Activated effector memory CD4-positive, alpha-beta T cell treated with Interleukin-2 at 50 U/mL for 16 hours (primary cell): Measurements from ENCODE around the gene SPOCK1.
"Not testable (repeated sequence)": the region's sequence is repeated elsewhere in the genome, so short reads cannot be mapped to it uniquely, and the experiment has no call there.

Source experiments
- DNase-seq: peaks from one replicate; pipeline ENCODE4 v3.0.0-alpha.2; 2020

Gene SPOCK1

GRCh38 chr5:137259115-137259514 is 240.0 kb downstream of the SPOCK1 start:
- not testable (repeated sequence) for DNase-seq

GRCh38 chr5:137254119-137255090 is 244.7 kb downstream of the SPOCK1 start:
- DNase-seq, result no peak

DNA sequence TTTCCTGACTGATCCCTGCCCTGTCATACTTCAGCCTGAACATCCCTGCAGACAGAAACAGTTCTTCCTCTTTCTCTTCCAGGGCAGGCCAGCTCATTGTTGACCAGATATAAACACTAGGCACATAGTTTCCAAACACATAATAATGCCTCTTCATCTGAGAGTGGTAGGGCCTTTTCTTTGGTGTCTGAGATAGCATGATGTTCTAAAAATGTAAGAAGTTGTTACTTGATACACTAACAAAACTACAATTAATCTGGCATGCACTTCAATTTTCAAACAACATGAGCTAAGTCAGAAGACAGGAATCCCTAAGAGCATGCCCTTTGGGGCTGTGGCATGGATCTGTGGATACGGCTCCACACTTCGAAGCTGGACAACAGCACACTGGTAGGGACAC is 246.6 kb downstream of the SPOCK1 start:
- DNase-seq, result no peak

GRCh38 chr5:137250421-137250820 is 248.7 kb downstream of the SPOCK1 start:
- no peak for DNase-seq

DNA sequence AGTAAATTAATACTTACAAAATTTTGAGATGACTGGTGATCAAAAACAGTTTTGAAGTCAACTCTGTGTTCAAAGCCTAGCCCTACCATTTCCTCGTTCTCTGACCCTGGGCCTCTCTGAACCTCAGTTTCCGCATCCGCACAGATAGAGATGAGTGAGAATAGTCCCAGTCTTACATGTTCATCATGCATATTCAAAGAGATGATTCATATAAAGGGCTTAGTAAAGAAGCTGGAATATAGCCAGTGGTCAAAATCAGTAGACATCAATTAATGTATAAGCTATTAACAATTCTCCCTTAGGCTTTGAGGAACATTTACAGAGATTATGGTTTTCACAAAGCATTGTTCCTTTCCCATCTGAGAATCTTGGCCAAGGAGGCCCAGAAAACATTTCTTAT is 250.6 kb downstream of the SPOCK1 start:
- DNase-seq, result no peak

DNA sequence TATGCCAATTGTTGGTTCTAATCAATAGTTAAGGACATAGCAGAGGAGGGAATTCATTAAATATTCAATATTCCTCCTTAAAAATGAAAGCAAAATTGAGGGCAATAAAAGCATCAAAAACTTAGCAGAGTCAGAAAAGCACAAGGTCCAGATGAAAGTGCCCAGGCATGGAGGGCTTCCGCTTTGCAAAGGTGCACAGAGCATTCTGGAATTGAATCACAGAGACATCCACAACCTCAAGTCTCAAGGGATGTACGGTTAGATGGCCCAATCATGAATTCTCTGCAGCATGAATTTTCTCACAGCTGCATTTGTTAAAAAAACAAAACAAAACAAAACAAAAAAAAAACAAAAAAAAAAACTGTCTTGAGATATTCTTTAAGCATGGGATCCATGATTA is 253.7 kb downstream of the SPOCK1 start:
- no peak for DNase-seq

DNA sequence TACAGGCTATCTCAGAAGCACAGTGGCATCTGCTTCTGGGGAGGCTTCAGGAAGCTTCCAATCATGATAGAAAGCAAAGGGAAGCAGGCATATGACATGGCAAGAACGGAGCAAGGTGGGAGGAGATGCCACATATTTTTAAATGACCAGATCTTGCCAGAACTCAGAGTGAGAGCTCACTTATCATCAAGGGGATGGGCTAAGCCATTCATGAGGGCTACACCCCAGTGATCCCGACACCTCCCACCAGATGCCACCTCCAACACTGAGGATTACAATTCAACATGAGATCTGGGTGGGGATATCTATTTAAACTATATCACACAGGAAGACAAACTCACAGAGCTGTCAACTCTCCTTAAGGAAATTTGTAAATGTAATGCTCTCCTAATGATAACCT is 258.8 kb downstream of the SPOCK1 start:
- no peak for DNase-seq

- DNase-seq, result no peak
Measured at GRCh38 chr5:137236849-137237507, 262.1 kb downstream of the SPOCK1 start.

DNA sequence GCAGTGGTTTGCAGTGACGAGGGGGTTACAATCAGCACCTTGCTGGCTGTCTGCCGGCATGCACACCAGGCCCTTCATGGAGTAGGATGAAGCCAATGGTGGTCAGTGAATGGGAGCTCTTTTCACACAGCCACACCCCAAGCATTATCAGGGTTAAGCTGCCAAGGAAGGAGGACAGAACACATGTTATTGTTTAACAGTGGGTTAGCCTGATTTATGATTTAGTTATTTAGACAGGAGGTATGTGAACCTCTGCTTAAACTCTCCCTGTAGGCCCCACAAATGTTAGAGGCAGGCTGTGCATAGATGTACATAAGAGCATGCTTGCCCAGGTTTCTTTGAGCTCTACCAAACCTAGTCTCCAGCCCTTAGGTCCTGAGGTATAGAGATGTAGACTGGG is 262.9 kb downstream of the SPOCK1 start:
- DNase-seq, result no peak

DNA sequence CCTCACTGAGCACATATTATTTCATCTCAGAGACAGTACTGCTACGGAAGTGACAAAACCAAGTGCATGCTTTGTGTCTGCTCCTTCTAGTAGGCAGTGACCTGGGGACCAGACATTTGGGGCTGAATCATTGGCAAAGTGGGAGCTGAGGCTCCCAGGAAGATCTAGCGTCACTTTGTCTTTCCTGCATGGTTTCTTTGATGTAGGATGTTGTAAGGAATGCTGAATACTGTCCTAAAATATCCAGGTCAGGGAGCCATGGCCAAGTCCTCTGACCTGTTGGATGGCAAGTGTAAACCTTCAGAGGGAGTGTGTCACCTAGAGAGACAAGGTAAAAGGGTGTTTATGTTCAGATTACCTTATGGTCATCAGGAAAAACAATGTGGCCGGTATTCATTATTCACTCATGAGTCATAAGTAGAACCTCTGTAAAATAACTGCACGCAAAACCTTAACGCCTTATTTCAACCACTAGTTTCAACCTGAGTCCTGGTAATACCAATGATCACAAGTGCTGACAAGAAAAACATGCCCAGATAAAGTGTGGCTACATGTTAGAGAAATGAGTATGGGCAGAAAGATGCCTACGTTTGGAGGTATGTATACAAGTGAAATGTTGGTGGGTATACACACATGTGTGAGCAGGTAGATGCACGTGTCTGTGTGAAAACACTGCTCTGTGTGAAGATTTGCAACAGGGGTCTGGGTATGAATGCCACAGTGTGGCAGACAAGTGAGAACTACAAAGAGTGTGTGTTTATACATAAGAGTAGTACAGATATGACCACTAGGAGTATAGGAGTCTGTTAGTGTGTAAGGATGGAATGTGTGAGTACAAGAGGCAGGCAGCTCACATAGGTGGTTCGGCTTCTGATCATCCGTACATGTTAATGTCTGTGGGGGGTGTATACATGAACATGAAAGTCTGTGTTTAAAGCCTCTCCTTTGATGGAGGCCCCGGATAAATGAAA is 263.9 kb downstream of the SPOCK1 start:
- no peak for DNase-seq

DNA sequence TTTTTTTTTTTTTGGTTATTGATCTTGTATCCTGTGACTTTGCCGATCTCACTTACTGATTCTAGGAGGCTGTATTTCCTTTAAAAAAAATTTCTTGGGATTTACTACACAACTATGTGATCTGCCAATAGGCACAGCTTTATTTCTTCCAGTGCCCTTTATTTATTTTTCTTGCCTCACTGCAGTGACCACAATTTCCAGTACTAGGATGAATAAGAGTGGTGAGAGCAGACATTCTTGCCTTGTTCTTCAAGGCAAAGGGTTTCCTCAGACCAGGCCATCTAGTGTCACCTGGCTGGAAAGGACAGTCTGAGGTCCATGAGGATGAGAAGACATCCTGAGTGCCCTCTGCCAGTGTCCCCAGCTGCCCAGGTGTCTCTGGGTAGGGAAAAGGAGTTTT is 265.4 kb downstream of the SPOCK1 start:
- DNase-seq, result no peak

DNA sequence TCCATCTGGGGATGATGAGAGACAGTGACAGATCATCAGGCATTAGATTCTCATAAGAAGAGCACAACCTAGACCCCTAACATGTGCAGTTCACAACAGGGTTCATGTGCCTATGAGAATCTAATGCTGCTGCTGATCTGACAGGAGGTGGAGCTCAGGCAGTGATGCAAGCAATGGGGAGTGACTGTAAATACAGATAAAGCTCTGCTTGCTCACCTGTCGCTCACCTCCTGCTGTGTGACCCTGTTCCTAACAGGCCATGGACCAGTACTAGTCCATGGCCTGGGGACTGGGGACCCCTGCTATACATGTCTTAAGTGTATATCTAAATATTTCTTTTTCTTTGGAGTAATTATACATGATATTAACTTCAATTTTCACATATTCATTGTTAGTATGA is 265.8 kb downstream of the SPOCK1 start:
- DNase-seq, result not testable (repeated sequence)

- no peak for DNase-seq
Measured at GRCh38 chr5:137231540-137231939, 267.6 kb downstream of the SPOCK1 start.

- DNase-seq, result no peak
Measured at GRCh38 chr5:137228816-137229215, 270.3 kb downstream of the SPOCK1 start.

DNA sequence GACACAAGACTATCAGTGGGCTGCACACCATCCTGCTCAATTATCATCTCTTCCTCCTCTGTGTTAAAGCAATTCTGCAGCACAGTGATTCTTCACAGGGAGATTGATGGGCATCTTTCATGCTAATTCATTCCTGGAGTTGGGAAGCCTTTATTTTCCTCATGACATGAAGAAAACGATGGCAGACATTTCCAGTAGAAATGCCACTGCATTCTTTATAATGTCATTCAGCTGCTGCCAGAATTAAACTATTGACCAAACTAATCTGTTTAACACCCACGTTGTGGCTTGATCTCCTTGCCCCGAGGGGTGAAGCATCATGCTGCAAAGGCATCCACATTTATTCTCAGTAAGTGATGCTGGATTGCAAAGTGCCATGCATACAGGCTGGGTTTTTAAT is 273.0 kb downstream of the SPOCK1 start:
- DNase-seq, result no peak

- DNase-seq, result no peak
Measured at GRCh38 chr5:137223324-137224295, 275.5 kb downstream of the SPOCK1 start.

- no peak for DNase-seq
Measured at GRCh38 chr5:137221943-137222342, 277.2 kb downstream of the SPOCK1 start.

GRCh38 chr5:137220523-137220927 is 278.6 kb downstream of the SPOCK1 start:
- DNase-seq, result no peak

DNA sequence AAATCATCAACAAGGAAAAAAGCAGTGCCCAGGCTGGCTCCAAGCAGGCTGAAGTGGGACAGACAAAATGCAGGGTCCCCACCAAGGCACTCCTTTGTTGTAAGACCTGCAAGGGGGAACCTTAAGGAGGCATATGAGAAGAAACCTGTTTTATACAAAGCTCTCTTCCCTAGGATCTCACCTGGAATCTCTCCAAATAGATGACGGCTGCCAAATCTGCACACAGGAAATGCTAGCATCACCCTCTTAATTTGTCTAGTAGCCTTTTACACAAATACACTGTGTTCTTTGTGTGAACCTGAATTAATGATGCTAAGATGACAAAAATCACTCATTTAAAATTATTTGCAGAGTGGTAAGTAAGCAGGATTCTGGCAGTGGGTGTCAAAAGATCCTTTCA is 280.2 kb downstream of the SPOCK1 start:
- no peak for DNase-seq

DNA sequence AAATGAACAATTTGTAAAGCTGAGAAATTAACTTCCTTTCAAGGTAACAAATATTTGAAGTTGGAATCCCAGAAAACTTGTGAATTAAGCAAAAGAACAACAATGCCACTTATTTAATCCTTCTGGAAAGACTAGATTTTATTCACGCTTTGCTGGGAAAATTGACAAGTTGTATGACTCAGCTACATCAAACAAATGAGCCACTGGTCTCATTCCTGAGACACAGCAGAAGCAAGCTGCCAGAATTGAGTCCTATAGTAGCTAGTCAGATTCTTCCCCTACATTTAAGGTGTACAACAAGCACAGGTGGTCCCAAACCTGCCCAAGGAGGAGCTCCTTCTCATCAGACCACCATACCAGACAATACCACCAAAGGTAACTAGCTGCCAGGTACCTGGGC is 280.7 kb downstream of the SPOCK1 start:
- DNase-seq, result no peak

GRCh38 chr5:137217599-137218200 is 281.4 kb downstream of the SPOCK1 start:
- no peak for DNase-seq
